Measurements from ENCODE around the gene COL27A1. TPM values are rescaled to one million over a fixed set of nuclear protein-coding genes. Genes with fewer than 3 reads are reported as not detected.

Gene COL27A1
- polyA plus RNA-seq, 1 donor (not counting 4 experiments of a cell fraction or from before 2014, with no cell fraction given), result 14.0 TPM

GRCh38 chr9:114140401-114140800 lies 14.9 kb upstream of the COL27A1 start:
- Histone ChIP-seq H4K20me1 (ENCODE audit: control insufficient read depth, extremely low read depth, insufficient read depth, low read length) (no peaks in the 10 kb centered on the region), H3K79me2 (ENCODE audit: control insufficient read depth, insufficient read depth, low read length) (no peaks in the 10 kb centered on the region), H3K27me3 (ENCODE audit: control insufficient read depth, extremely low read depth, insufficient read depth, low read length) (peaks cover 26% of the 10 kb centered on the region), H3K9me3 (ENCODE audit: control insufficient read depth, low read depth, low read length) (no peaks in the 10 kb centered on the region), H2AFZ (ENCODE audit: control insufficient read depth, low read length) (no peak overlapping the region), H3K4me2 (ENCODE audit: control insufficient read depth, extremely low read depth, insufficient read depth, low read depth, low read length) (no peak overlapping the region), H3K36me3 (ENCODE audit: control insufficient read depth in 2 of 2, extremely low read depth in 1 of 2, insufficient read depth in 2 of 2, low read length in 2 of 2) (no peaks in the 10 kb centered on the region), H3K4me1 (ENCODE audit: control insufficient read depth, extremely low read depth, insufficient read depth, low read length) (no peaks in the 10 kb centered on the region), H3K9me1 (ENCODE audit: control insufficient read depth, extremely low read depth, insufficient read depth, low read length) (no peaks in the 10 kb centered on the region), H3K9ac (ENCODE audit: control insufficient read depth, extremely low read depth, insufficient read depth, low read length) (no peak overlapping the region), H3K4me3 (ENCODE audit: control insufficient read depth in 2 of 3, extremely low read depth in 1 of 3, insufficient read depth in 2 of 3, low read depth in 1 of 3, low read length in 3 of 3) (no peak overlapping the region), H3K27ac (ENCODE audit: control insufficient read depth, insufficient read depth, low read length) (no peak overlapping the region)
- FAIRE-seq (no peak), DNase-seq (ENCODE audit: low read depth, low spot score) (no peak)
- no peak for TF ChIP-seq CTCF (optimal IDR thresholded peaks at IDR 0.05 in 1 of 3, IDR thresholded peaks at IDR 0.05 in 1 of 3, conservative IDR thresholded peaks at IDR 0.05 in 1 of 3; ENCODE audit: extremely low read depth in 1 of 3, insufficient read depth in 2 of 3, low read length in 3 of 3)
- TF ChIP-seq EZH2 (IDR thresholded peaks at IDR 0.05; ENCODE audit: low read length), result no peak
- dilution Hi-C loops (cut with MboI; ENCODE audit: extremely low pct_ligation_motif_present, low sequenced_read_pairs), result no loop called here

DNA sequence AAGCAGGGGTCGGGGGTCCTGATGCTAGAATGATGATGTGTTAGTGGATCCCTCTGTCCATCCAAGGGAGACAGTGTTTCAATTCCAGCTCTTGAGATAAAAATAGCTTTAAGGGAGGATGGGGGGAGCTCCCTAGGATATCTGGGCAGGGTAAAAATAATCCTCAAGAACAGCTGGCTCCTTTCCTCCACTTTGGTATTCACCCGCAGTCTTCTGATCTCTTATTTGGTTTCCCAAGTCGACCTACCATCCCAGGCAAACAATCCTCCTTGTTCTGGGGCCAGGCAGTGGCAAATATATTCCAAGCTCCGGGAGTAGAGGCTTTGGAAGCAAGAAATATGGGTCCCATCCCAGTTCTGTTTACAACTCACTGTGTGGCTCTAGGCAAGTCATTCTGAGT lies 14.5 kb upstream of the COL27A1 start:
- no peaks in the 10 kb centered on the region for H3K9me1 ChIP-seq (ENCODE audit: control insufficient read depth, extremely low read depth, insufficient read depth, low read length)
- TF ChIP-seq CTCF (optimal IDR thresholded peaks at IDR 0.05 in 1 of 3, IDR thresholded peaks at IDR 0.05 in 1 of 3, conservative IDR thresholded peaks at IDR 0.05 in 1 of 3; ENCODE audit: extremely low read depth in 1 of 3, insufficient read depth in 2 of 3, low read length in 3 of 3) (no peak), EZH2 (IDR thresholded peaks at IDR 0.05; ENCODE audit: low read length) (no peak)
- no peak overlapping the region for H3K4me3 ChIP-seq (ENCODE audit: control insufficient read depth in 2 of 3, extremely low read depth in 1 of 3, insufficient read depth in 2 of 3, low read depth in 1 of 3, low read length in 3 of 3)
- dilution Hi-C loops (cut with MboI; ENCODE audit: extremely low pct_ligation_motif_present, low sequenced_read_pairs), result no loop called here
- H3K36me3 ChIP-seq (ENCODE audit: control insufficient read depth in 2 of 2, extremely low read depth in 1 of 2, insufficient read depth in 2 of 2, low read length in 2 of 2), result no peaks in the 10 kb centered on the region
- H3K27ac ChIP-seq (ENCODE audit: control insufficient read depth, insufficient read depth, low read length), result no peak overlapping the region
- H3K9me3 ChIP-seq (ENCODE audit: control insufficient read depth, low read depth, low read length), result no peaks in the 10 kb centered on the region
- H3K79me2 ChIP-seq (ENCODE audit: control insufficient read depth, insufficient read depth, low read length), result no peaks in the 10 kb centered on the region
- no peaks in the 10 kb centered on the region for H3K4me1 ChIP-seq (ENCODE audit: control insufficient read depth, extremely low read depth, insufficient read depth, low read length)
- no peak overlapping the region for H3K9ac ChIP-seq (ENCODE audit: control insufficient read depth, extremely low read depth, insufficient read depth, low read length)
- FAIRE-seq (no peak), DNase-seq (ENCODE audit: low read depth, low spot score) (no peak)
- no peaks in the 10 kb centered on the region for H4K20me1 ChIP-seq (ENCODE audit: control insufficient read depth, extremely low read depth, insufficient read depth, low read length)
- peaks cover 26% of the 10 kb centered on the region for H3K27me3 ChIP-seq (ENCODE audit: control insufficient read depth, extremely low read depth, insufficient read depth, low read length)
- H2AFZ ChIP-seq (ENCODE audit: control insufficient read depth, low read length), result no peak overlapping the region
- H3K4me2 ChIP-seq (ENCODE audit: control insufficient read depth, extremely low read depth, insufficient read depth, low read depth, low read length), result no peak overlapping the region

Data from keratinocyte (primary cell).